CD14-positive monocyte (primary cell): ENCODE results near the gene DNAI2. TPM values are rescaled to one million over a fixed set of nuclear protein-coding genes. Genes with fewer than 3 reads are reported as not detected.
A peak's percentile ranks its signal among the peaks of the same experiment; 100 is the strongest.

Experiments
- DNase-seq, 3 donors: peaks; one replicate each; pipeline ENCODE4 v3.0.0-alpha.2; 2011 to 2022
- H2AFZ ChIP-seq: 2 replicates; pipeline ENCODE4 v1.6.0; 2012; ENCODE audit warnings: mild to moderate bottlenecking, low read depth, low read length, inconsistent platforms; ENCODE audit not compliant: insufficient read depth, poor library complexity, severe bottlenecking
- H3K27ac ChIP-seq, 2 donors: 1 replicate in 1 of 2; 2 replicates in 1 of 2; pipeline ENCODE4 v1.5.1; 2012 to 2013; ENCODE audit warnings: low read length in 2 of 2, control low read depth in 1 of 2, inconsistent platforms in 1 of 2, low read depth in 1 of 2, mild to moderate bottlenecking in 1 of 2
- H3K27me3 ChIP-seq, 2 donors: one replicate each; pipeline versions ENCODE4 v1.6.0 to v1.6.1; 2011 to 2013; ENCODE audit warnings: low read length in 2 of 2; ENCODE audit not compliant: control insufficient read depth in 2 of 2, insufficient read depth in 2 of 2
- H3K36me3 ChIP-seq, 2 donors: replicated peaks in 1 of 2; 1 replicate in 1 of 2; 2 replicates in 1 of 2; pipeline versions ENCODE4 v1.5.1 to v1.6.1; 2012 to 2013; ENCODE audit warnings: low read length in 2 of 2, control low read depth in 1 of 2, inconsistent platforms in 1 of 2, mild to moderate bottlenecking in 1 of 2; ENCODE audit not compliant: insufficient read depth in 2 of 2, control insufficient read depth in 1 of 2
- H3K4me1 ChIP-seq, 2 donors: 1 replicate in 1 of 2; 2 replicates in 1 of 2; pipeline versions ENCODE4 v1.5.1 to v1.6.1; 2012 to 2013; ENCODE audit warnings: low read length in 2 of 2, control low read depth in 1 of 2, inconsistent platforms in 1 of 2, mild to moderate bottlenecking in 1 of 2, moderate library complexity in 1 of 2; ENCODE audit not compliant: insufficient read depth in 2 of 2, control insufficient read depth in 1 of 2
- H3K4me2 ChIP-seq: replicated peaks from 2 replicates; pipeline ENCODE3; 2012; ENCODE audit warnings: low read length, moderate library complexity, mild to moderate bottlenecking; ENCODE audit not compliant: poor library complexity, severe bottlenecking; ENCODE audit errors: extremely low read depth
- H3K4me3 ChIP-seq, 3 experiments: fragments of 200-600 bp in 1 of 3; sonication (generic) in 1 of 3; replicated peaks in 1 of 3; 1 replicate in 2 of 3; 2 replicates in 1 of 3; pipeline ENCODE4 v1.5.1; 2011 to 2013; ENCODE audit warnings: low read length in 3 of 3, mild to moderate bottlenecking in 3 of 3, control low read depth in 2 of 3, low read depth in 2 of 3, inconsistent platforms in 1 of 3, moderate library complexity in 1 of 3
- H3K79me2 ChIP-seq: 2 replicates; pipeline ENCODE4 v1.6.0; 2012; ENCODE audit warnings: mild to moderate bottlenecking, control low read depth, inconsistent platforms, low read length, moderate library complexity; ENCODE audit not compliant: insufficient read depth
- H3K9ac ChIP-seq: 2 replicates; pipeline ENCODE4 v1.6.0; 2017; ENCODE audit warnings: low read length, mild to moderate bottlenecking; ENCODE audit not compliant: insufficient read depth, poor library complexity, severe bottlenecking
- H3K9me3 ChIP-seq, 2 donors: replicated peaks in 1 of 2; 1 replicate in 1 of 2; 2 replicates in 1 of 2; pipeline versions ENCODE4 v1.5.1 to v1.6.1; 2012 to 2013; ENCODE audit warnings: low read length in 2 of 2, control low read depth in 1 of 2; ENCODE audit not compliant: control insufficient read depth in 1 of 2, insufficient read depth in 1 of 2
- H4K20me1 ChIP-seq: 2 replicates; pipeline ENCODE4 v1.6.0; 2012; ENCODE audit warnings: mild to moderate bottlenecking, low read length, control low read depth, moderate library complexity; ENCODE audit not compliant: insufficient read depth
- H3K27ac Mint-ChIP-seq, 7 donors: one replicate each; pipeline ENCODE4 v1.8.0; 2020; ENCODE audit warnings: mild to moderate bottlenecking in 7 of 7, mixed read lengths in 7 of 7, moderate library complexity in 6 of 7, inconsistent platforms in 2 of 7
- H3K27me3 Mint-ChIP-seq, 3 donors: one replicate each; pipeline ENCODE4 v1.8.0; 2021 to 2022; ENCODE audit warnings: low read depth in 3 of 3, mild to moderate bottlenecking in 3 of 3, mixed read lengths in 3 of 3, moderate library complexity in 3 of 3, inconsistent platforms in 1 of 3
- H3K36me3 Mint-ChIP-seq, 2 donors: one replicate each; pipeline ENCODE4 v1.8.0; 2020; ENCODE audit warnings: mixed read lengths in 2 of 2, inconsistent platforms in 1 of 2, mild to moderate bottlenecking in 1 of 2
- H3K4me1 Mint-ChIP-seq: one replicate; pipeline ENCODE4 v1.8.0; 2020; ENCODE audit warnings: mild to moderate bottlenecking, mixed read lengths
- H3K4me3 Mint-ChIP-seq, 2 donors: one replicate each; pipeline ENCODE4 v1.8.0; 2020; ENCODE audit warnings: mild to moderate bottlenecking in 2 of 2, mixed read lengths in 2 of 2, moderate library complexity in 1 of 2
- H3K9me3 Mint-ChIP-seq, 7 donors: one replicate each; pipeline ENCODE4 v1.8.0; 2020 to 2022; ENCODE audit warnings: mixed read lengths in 7 of 7, mild to moderate bottlenecking in 6 of 7, moderate library complexity in 6 of 7, inconsistent platforms in 2 of 7
- WGBS: methylation state at CpG from one replicate; pipeline ENCODE4 v1.1.5; 2013; ENCODE audit warnings: missing lambda C conversion rate; ENCODE audit not compliant: insufficient coverage; 5-methylcytosine and 5-hydroxymethylcytosine counted together
- intact Hi-C, 2 donors: fragments of 100-400 bp; cut with micrococcal nuclease; formaldehyde crosslinking; loops; one replicate each; pipeline versions ENCODE4 v1.15.0 to v1.15.1; 2023
- polyA plus RNA-seq, 3 donors: library from polyadenylated mRNA; depleted of rRNA in 1 of 3; unstranded in 2 of 3; stranded (reverse) in 1 of 3; fragments of 300-500 nt in 2 of 3; fragments of >200 nt in 1 of 3; fragmentation: Illumina TruSeq in 2 of 3; gene quantifications; 1 replicate in 2 of 3; 2 replicates in 1 of 3; pipeline ENCODE4 v1.2.3, GENCODE V29; 2012 to 2021
- TF ChIP-seq, protein P1 (sequence below): fragments of 200-600 bp; IDR thresholded peaks from one replicate; pipeline ENCODE4 v1.8.0; 2022; ENCODE audit warnings: antibody characterized with exemption, mild to moderate bottlenecking

The DNAI2 gene
- polyA plus RNA-seq, 3 donors = 0.07 TPM; not detected in 2

DNA sequence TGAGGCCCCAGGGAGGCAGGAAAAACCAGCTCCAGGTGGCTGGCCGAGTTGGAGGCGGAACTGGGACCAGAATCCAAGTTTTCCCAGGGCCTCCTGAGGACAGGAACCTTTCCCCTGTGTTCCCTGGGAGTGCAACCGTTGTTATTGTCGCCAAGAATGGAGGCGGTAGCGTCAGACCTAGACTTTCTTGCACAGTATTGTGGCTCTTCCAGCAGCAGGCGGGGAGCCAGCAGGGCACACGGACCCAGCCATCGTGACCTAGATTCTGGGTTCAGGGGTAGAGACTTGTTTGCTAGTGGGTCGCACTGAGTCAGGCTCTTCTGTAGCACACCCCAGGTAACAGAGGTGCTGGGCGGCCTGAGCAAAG lies 51.3 kb downstream of the DNAI2 start:
- DNase-seq = no peak
- no peaks in the 10 kb centered on the region for H3K36me3 ChIP-seq
- H3K4me3 ChIP-seq = peak overlapping the region in 1 of 3 experiments; percentile 63
- 45% methylated on average over 9 of the region's 11 CpGs for WGBS
- Mint-ChIP-seq H3K9me3 (peaks cover 0 to 10% (median 0%) of the 10 kb centered on the region in 7 donors), H3K4me3 (peak overlapping the region; percentile 43 to 83), H3K27me3 (peaks cover 52 to 59% (median 58%) of the 10 kb centered on the region in 3 donors), H3K4me1 (peaks cover 18% of the 10 kb centered on the region), H3K27ac (no peak overlapping the region), H3K36me3 (peaks cover 0 to 3% of the 10 kb centered on the region in 2 donors)
- H3K9me3 ChIP-seq = no peaks in the 10 kb centered on the region
- peak overlapping the region; percentile 72 for H3K4me2 ChIP-seq
- H3K4me1 ChIP-seq = peaks cover 10 to 20% of the 10 kb centered on the region in 2 donors
- H3K27me3 ChIP-seq = peaks cover 12 to 38% of the 10 kb centered on the region in 2 donors
- intact Hi-C loops = no loop called here
- no peak overlapping the region for H2AFZ ChIP-seq
- no peaks in the 10 kb centered on the region for H4K20me1 ChIP-seq
- no peak overlapping the region for H3K9ac ChIP-seq
- no peaks in the 10 kb centered on the region for H3K79me2 ChIP-seq
- H3K27ac ChIP-seq = no peak overlapping the region
- TF ChIP-seq, protein P1, sequence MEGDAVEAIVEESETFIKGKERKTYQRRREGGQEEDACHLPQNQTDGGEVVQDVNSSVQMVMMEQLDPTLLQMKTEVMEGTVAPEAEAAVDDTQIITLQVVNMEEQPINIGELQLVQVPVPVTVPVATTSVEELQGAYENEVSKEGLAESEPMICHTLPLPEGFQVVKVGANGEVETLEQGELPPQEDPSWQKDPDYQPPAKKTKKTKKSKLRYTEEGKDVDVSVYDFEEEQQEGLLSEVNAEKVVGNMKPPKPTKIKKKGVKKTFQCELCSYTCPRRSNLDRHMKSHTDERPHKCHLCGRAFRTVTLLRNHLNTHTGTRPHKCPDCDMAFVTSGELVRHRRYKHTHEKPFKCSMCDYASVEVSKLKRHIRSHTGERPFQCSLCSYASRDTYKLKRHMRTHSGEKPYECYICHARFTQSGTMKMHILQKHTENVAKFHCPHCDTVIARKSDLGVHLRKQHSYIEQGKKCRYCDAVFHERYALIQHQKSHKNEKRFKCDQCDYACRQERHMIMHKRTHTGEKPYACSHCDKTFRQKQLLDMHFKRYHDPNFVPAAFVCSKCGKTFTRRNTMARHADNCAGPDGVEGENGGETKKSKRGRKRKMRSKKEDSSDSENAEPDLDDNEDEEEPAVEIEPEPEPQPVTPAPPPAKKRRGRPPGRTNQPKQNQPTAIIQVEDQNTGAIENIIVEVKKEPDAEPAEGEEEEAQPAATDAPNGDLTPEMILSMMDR = no peak

DNA sequence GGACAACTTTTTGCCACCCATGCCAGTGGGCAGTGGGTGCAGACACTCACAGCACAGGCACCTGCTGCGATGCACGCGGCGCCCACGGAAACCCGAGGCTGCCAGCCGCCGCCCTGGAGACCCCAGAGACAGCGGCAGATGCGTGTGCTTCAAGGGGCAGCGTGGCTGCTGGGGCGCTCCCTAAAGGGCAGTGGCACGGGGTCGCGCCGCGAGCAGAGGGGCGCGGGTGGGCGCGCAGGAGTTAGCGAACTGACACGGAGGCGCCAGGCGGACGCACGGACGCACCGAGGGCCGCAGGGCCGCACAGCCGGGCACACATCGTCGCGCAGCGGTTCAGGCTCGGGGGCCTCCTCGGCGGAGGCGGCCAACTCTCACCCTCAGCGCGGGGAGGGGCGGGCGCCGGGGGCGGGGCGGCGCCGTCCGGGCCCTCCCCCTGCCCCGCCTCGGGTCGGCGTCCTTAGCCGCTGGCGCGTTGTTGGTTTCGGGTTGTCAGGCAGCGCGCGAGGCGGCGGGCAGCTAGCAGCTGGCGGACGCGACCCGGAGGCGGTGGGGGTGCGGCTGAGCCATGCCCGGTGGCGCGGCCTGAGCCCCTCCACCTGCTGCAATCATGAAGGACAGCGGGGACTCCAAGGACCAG lies 51.8 kb downstream of the DNAI2 start, which contains the start of gene KIF19:
TSS of gene KIF19 (plus strand) at position 484 of the 637 bp plus-strand sequence. CDS start at position 608, 124 bp downstream.
- Histone ChIP-seq H3K36me3 (no peaks in the 10 kb centered on the region), H3K9ac (no peak within 1 kb of the TSS), H3K9me3 (no peaks in the 10 kb centered on the region), H3K27ac (no peak within 1 kb of the TSS), H3K4me1 (peaks cover 10 to 20% of the 10 kb centered on the region in 2 donors), H3K4me3 (peak within 1 kb of the TSS in 1 of 3 experiments; percentile 63), H3K4me2 (peak within 1 kb of the TSS; percentile 72), H3K27me3 (peaks cover 12 to 40% of the 10 kb centered on the region in 2 donors), H3K79me2 (no peaks in the 10 kb centered on the region), H2AFZ (peak within 1 kb of the TSS; percentile 61), H4K20me1 (no peaks in the 10 kb centered on the region)
- H3K4me1 Mint-ChIP-seq = peaks cover 18% of the 10 kb centered on the region
- H3K9me3 Mint-ChIP-seq = peaks cover 0 to 10% (median 0%) of the 10 kb centered on the region in 7 donors
- peak within 1 kb of the TSS in 1 of 7 donors; percentile 38 for H3K27ac Mint-ChIP-seq
- 3% methylated on average over 73 of the region's 73 CpGs for WGBS
- H3K4me3 Mint-ChIP-seq = peak within 1 kb of the TSS; percentile 52 to 83
- H3K36me3 Mint-ChIP-seq = peaks cover 0 to 3% of the 10 kb centered on the region in 2 donors
- intact Hi-C loops = no loop called here
- peaks cover 51 to 59% (median 58%) of the 10 kb centered on the region in 3 donors for H3K27me3 Mint-ChIP-seq
- TF ChIP-seq, protein P1 = no peak
- DNase-seq = no peak
